Eye (tissue), 1 donor: ENCODE data around the gene ACP4.
A peak's percentile ranks its signal among the peaks of the same experiment; 100 is the strongest.
"Not testable (repeated sequence)": the region's sequence is repeated elsewhere in the genome, so short reads cannot be mapped to it uniquely, and the experiment has no call there.

Source experiments
- DNase-seq: peaks from one replicate; pipeline ENCODE4 v3.0.0-alpha.2; 2015

ACP4 gene

GRCh38 chr19:50777830-50778303 lies 12.3 kb upstream of the ACP4 start:
- DNase-seq, result peak; percentile 67

DNA sequence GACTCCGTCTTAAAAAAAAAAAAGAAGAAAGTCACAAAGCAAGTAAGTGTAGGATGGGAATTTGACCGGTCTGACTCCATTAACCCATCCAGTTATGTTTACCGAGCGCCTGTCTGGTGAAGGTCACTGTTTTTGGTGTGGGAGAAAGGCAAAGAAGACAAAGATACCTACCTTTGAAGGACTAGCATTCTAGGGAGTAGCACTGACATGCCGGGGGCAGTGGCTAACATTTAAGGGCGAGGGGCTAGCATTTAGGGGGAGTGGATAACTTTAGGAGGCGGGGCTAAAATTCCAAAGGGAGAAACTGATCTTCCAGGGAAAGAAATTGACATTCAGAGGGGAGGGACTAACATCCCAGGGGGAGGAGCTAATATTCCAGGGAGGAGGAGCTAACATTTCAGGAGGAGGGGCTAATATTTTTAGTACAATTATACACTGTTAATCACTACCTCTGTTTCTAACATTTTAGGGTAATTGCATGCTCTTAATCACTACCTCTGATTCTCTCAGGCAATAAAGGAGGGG lies 11.2 kb upstream of the ACP4 start:
- DNase-seq, result peak; percentile 4

DNA sequence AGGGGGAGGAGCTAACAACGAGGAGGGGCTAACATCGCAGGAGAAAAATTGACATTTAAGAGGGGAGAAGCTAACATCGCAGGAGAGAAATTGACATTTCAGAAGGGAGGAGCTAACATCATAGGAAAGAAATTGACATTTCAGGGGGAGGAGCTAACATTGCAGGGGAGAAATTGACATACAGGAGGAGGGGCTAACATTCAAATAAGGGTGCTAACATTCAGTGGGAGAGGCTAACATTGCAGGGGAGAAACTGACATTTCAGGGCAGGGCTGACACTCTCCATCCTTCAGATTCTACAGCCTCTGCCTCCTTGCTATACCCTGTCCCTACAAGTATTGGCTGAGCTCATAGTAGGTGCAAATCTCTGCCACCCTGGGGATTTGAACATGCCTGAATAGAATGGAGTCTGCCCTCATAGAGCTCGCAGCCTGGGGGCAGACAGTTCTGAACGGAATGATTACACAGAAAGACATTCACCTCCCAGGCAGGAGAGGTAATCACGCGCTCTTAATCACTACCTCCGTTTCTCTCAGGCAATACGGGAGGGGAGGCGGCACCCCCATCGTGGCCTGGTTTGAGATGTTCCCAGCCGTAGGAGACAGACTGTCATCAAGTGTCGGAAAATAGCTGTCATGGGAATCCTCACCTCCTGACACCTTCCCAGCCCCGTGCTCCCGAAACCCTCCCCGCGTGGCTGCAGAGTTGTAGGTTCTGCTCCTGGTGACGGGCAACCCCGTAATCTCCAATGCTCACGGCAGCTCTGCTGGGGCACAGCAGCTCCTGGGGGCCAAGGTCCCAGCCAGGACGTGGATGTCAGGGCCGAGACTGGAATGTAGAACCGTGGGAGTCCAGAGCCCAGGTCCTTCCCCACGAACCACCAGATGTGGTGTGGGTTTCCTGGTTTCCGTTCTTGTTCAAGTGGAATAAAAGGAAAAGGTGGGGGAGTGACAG lies 10.4 kb upstream of the ACP4 start:
- DNase-seq, result peak; percentile 12

DNA sequence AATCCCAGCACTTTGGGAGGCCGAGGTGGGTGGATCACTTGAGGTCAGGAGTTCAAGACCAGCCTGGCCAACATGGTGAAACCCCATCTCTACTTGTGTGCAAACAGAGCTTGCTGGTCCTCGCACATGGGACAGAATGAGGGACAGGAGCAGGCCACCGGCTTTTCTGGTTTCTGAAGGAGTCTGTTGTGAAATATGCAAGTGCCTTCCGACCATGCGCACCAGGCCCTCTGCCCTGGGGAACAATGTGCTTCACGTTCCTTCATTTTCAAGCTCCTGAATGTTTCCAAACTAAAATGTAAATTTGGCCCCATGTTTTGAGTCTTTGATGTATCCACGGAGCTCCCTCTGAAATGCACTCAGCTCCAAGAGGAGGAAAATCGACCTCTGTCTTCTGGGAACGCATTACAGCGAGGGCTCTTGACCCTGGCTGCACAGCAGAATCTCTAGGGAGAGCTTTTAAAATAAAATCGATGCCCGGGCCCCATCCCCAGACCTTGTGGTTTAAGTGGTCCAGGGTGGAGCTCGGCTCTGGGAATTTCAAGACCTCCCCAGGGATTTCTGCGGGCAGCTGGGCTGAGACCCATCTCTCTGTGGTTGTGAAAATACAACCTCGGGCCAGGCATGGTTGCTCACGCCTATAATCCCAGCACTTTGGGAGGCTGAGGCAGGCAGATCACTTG lies 9.3 kb upstream of the ACP4 start:
- DNase-seq, result peak; percentile 53

GRCh38 chr19:50783848-50784152 lies 6.4 kb upstream of the ACP4 start:
- DNase-seq, result not testable (repeated sequence)

GRCh38 chr19:50784710-50785109 lies 5.5 kb upstream of the ACP4 start:
- DNase-seq, result no peak

GRCh38 chr19:50785329-50785728 lies 4.9 kb upstream of the ACP4 start:
- DNase-seq, result no peak

- peak; percentile 77 for DNase-seq
Measured at GRCh38 chr19:50790922-50791467, 780 bp downstream of the ACP4 start.

DNA sequence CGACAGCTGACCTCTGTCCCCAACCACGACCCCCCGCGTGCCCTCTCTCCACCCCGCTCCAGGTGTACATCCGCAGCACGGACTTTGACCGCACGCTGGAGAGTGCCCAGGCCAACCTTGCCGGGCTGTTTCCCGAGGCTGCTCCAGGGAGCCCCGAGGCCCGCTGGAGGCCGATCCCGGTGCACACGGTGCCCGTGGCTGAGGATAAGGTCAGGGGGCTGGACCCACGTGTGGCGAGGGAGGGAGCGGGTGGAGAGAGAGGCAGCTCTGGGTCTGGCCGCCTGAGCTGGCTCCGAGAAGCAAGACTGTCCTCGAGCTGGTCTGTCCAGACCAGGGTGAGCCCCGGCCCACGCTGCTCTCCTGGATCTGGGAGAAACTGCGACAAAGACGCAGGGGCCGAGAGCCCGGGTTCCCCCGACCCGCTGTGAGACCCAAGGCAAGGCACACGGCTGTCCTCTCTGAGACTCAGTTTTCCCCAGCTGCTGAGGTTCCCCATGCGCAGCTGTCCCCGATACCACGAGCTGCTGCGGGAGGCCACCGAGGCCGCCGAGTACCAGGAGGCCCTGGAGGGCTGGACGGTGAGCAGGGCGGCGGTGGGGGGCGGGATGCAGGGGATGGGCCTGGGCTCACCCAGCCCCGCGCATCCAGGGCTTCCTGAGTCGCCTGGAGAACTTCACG lies 1.5 kb downstream of the ACP4 start:
- no peak for DNase-seq

DNA sequence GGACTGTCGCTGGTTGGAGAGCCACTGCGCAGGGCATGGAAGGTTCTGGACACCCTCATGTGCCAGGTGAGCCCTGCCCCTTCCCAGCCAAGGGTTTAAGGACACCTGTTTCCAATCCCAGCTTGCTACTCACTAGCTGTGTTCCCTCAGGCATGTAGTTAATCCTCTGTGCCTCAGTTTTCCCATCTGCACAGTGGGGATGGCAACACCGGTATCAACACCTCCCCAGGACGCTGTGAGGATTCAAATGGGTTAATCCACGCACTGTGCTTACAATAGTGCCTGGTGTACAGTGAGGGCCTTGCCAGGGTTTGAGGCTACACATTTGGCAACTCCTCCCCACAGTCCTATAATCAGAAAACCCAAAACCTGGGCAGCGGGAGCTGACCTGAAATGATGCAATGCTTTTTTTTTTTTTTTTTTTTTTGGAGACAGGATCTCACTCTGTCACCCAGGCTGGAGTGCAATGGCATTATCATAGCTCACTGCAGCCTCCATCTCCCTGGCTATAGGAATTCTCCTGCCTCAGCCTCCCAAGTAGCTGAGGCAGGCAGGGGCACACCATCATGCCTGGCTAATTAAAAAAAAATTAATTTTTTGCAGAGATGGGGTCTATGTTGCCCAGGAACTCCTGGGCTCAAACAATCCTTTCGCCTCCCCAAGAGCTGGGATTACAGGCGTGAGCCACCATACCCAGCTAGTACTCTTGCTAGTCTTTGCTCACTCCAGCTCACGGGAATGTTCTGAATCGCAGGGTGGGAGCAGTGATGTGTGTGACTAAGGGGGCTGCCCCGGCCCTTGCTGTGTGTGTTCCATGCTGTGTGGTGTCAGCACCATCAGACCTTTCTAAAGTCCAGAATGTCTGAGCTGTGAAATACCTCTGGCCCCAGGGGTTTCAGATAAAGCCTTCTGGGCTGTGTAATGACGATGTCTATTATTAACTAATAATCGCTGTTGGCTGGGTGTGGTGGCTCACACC lies 2.3 kb downstream of the ACP4 start:
- no peak for DNase-seq

DNA sequence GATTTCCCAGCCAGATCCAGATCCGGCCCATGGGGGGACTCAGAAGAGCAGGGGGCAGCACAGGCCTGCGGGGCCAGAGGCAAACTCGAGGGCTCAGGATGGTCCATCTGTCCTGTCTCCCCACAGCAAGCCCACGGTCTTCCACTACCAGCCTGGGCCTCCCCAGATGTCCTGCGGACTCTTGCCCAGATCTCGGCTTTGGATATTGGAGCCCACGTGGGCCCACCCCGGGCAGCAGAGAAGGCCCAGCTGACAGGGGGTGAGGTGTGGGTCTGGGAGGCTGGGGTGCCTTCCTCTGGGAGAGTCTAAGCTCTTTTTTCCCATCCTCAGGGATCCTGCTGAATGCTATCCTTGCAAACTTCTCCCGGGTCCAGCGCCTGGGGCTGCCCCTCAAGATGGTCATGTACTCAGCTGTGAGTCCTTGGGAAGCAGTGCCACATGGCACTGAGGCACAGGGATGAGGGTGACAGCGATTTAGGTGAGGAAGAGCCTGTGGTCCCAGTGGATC lies 3.4 kb downstream of the ACP4 start:
- DNase-seq, result no peak

GRCh38 chr19:50794074-50794875 lies 4.1 kb downstream of the ACP4 start:
- no peak for DNase-seq

GRCh38 chr19:50794876-50795663 lies 4.9 kb downstream of the ACP4 start:
- no peak for DNase-seq

GRCh38 chr19:50795664-50796073 lies 5.5 kb downstream of the ACP4 start:
- DNase-seq, result no peak

DNA sequence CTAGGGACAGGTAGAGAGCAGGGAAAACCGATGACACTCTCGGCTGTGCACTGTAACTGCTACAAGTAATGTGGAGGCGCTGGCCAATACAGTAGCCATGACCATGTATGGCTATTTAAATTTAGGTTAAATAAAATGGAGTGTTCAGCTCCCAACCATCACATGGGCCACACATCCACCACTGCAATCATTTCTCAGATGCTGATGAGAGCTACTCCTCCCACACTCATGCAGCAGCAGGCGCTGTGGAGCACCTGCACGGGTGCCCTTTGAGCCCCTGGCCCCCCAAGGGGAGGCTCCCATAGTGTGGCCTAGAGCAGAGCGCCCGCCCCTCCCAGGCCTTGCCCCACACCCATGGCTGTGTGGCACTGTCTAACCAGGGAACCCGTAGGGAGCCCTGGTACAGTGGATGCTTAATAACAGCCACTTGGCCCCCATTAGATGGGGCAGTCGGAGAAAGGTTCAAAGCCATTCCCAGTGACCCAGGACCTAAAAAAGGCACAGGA lies 6.0 kb downstream of the ACP4 start:
- no peak for DNase-seq

- DNase-seq, result no peak
Measured at GRCh38 chr19:50796634-50797428, 6.6 kb downstream of the ACP4 start.

- DNase-seq, result no peak
Measured at GRCh38 chr19:50797429-50797780, 7.2 kb downstream of the ACP4 start.

DNA sequence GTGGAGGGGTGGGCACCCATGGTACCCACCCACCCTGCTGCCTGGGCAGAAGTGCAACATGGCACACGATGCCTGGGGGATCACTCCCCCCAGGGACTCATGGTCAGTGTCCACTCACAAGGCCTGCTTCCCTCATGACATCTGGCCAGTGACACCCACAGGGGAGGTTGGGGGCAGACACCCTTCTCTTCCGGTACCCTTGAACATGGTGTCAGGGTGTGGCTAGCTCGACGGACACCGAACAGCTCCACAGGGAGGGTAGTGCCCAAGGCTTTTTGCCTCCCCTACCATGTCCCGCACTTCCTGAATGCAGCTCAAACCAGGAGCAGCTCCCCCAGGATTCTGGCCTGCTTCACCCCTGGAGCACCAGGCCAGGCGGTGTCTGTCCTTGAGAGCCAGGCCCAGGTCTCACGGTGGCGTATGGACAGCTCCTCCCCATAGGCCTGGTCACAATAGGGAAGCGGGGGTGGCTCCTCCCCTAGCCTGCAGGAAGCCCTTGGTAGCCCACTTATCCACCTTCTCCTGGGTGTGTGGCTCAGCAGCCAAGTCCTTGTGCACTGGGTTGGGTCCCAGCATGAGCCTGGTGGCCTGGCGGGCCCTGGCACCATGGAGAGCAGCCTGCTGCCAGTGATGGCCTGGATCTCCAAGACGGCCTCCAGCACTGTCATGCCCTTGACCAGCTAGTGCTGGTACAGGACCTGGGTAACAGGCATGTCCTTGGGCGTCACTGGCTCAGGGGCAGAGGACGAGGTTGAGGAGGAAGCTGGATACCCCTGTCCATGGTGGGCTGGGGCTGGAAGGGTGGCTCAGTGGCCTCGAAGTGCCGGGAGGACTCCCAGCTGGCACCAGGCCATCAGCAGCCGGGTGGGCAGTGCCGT lies 7.8 kb downstream of the ACP4 start:
- no peak for DNase-seq
